Mucosa of stomach (tissue), 1 donor: Measurements from ENCODE around the gene CR1.
"Not testable (repeated sequence)": the region's sequence is repeated elsewhere in the genome, so short reads cannot be mapped to it uniquely, and the experiment has no call there.

Source experiments
- H3K27me3 ChIP-seq: one replicate; pipeline ENCODE4 v1.7.0; 2013; ENCODE audit warnings: mild to moderate bottlenecking, low read length; ENCODE audit not compliant: control insufficient read depth, insufficient read depth
- H3K36me3 ChIP-seq: one replicate; pipeline ENCODE4 v1.7.0; 2013; ENCODE audit warnings: low read length; ENCODE audit not compliant: control insufficient read depth, insufficient read depth
- H3K4me1 ChIP-seq: one replicate; pipeline ENCODE4 v1.7.0; 2013; ENCODE audit warnings: mild to moderate bottlenecking, low read length; ENCODE audit not compliant: control insufficient read depth, insufficient read depth
- H3K4me3 ChIP-seq: one replicate; pipeline ENCODE4 v1.7.0; 2013; ENCODE audit warnings: low read length
- H3K9ac ChIP-seq: one replicate; pipeline ENCODE4 v1.7.0; 2013; ENCODE audit warnings: mild to moderate bottlenecking, low read length, moderate library complexity
- H3K9me3 ChIP-seq: one replicate; pipeline ENCODE4 v1.7.0; 2013; ENCODE audit warnings: mild to moderate bottlenecking, low read length, moderate library complexity; ENCODE audit not compliant: control insufficient read depth
- donor health status: Pancreatic carcinoma.

The CR1 gene

DNA sequence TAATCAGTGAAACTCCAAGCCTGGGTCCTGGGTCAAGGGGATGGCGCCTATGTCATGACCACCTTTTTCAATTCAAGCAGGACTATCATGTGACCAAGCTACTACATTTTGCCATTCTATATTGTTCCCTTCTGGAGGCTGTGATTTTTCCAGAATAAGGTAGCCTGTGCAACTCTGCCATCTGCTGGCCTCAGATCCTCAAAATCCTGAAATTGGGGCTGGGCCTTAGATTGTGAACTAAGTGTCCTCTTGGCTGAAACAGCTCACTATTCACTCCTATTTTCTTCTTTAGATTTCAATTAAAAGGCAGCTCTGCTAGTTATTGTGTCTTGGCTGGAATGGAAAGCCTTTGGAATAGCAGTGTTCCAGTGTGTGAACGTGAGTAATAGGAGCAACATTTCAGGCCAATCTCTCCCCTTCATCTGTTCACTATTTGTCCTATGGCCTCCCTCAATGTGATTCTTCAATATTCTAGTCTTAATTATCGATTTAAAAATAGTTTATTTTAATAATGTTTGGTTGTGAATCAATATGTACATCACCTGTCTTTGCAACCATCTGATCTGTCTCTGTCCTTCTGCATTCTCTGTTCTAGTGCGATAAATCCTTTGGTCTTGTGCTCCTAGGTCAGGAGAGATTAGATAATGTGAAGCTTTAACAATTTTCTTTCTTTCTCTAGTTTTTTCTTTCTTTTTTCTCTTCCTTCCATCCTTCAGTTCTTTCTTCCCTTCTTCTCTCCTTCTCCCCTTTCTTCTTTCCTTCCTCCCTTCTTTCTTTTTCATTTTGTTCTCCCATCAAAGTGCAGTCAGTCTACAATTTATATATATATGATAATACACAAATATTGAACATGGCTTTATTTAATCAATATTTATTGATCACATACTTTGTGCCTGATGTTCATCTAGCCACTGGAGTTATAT lies 69.8 kb downstream of the CR1 start:
- Histone ChIP-seq H3K9ac (no peak overlapping the region), H3K27me3 (no peaks in the 10 kb centered on the region), H3K4me1 (no peaks in the 10 kb centered on the region), H3K9me3 (no peaks in the 10 kb centered on the region), H3K36me3 (no peaks in the 10 kb centered on the region), H3K4me3 (no peak overlapping the region)

DNA sequence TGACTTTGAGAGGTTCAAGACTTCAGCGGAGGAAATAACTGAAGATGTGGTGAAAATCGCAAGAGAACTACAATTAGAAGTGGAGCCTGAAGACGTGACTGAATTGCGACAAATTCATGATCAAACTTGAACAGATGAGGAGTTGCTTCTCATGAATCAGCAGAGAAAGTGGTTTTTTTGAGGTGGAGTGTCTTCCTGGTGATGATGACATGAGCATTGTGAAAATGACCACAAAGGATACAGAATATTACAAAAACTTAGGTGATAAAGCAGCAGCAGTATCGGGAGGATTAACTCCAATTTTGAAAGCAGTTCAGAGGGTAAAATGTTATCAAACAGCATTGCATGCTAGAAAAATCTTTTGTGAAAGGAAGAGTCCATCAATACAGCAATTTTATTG lies 76.0 kb downstream of the CR1 start:
- not testable (repeated sequence) for H3K9ac ChIP-seq, H3K36me3 ChIP-seq, H3K9me3 ChIP-seq, H3K4me1 ChIP-seq, H3K27me3 ChIP-seq, H3K4me3 ChIP-seq

DNA sequence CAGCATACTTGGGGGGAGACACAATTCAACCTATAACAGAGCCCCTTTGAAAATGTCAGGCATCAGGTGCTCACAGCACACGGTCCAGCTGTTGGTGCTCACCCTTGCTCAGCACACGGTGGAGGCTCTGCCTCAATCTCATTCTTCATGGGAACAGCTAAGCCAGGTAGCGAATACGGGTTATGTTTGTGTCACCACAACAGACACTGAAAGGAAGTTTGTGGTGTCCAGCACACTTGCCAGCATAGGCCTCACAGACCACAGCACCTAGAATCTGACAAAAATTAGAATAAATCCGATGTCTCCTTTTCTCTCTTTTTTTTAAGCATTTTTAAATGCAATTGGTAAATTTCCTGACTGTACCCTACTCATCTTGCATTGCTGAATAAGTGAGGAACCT lies 77.1 kb downstream of the CR1 start:
- not testable (repeated sequence) for H3K36me3 ChIP-seq, H3K27me3 ChIP-seq, H3K9ac ChIP-seq, H3K4me1 ChIP-seq, H3K4me3 ChIP-seq, H3K9me3 ChIP-seq

DNA sequence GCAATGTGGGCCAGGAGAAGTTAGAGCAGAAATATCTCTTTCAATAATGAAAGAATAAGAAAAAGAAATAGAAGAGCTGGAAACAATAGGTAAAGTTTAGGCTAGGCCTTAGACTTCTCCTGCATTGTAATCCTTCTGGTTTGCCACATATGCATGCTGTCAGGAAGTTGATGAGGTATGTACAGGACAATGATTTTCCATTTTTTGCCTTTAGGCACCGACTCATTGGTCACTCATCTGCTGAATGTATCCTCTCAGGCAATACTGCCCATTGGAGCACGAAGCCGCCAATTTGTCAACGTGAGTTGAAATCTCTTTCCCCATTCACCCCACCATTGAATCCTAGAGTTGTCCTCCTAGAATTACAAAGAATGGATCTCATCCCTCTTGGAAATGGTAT lies 79.4 kb downstream of the CR1 start:
- H3K9me3 ChIP-seq, H3K4me3 ChIP-seq, H3K27me3 ChIP-seq, H3K9ac ChIP-seq, H3K4me1 ChIP-seq, H3K36me3 ChIP-seq: not testable (repeated sequence)

DNA sequence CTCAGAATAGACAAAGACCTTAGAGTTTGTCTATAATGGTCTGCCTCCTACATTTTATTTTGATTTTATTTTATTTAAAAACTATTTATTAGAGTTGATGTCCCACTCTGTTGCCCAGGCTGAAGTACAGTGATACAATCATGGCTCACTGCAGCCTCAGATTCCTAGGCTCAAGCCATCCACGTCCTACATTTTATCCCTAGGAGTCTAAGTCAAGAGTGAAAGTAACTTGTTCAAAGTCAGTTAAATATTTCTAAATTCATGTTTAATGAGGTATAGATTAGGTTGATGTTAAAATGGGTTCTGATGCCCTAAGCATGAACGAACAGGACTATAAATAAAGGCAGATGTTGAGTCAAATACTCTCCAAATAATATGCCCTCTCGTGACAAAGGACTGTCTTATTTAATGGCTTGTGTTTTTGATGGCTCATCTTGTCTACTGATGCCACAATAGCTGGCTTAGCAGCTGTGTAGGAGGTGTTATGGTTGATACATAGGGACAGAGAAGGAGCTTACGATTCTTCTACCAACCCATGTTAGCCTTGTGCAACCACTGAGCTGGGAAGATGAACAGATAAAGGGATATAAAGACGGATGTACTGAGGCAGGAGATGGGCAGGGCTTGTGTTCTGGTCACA lies 83.0 kb downstream of the CR1 start:
- Histone ChIP-seq H3K36me3 (no peaks in the 10 kb centered on the region), H3K9ac (no peak overlapping the region), H3K9me3 (no peaks in the 10 kb centered on the region), H3K27me3 (no peaks in the 10 kb centered on the region), H3K4me1 (no peaks in the 10 kb centered on the region), H3K4me3 (no peak overlapping the region)

DNA sequence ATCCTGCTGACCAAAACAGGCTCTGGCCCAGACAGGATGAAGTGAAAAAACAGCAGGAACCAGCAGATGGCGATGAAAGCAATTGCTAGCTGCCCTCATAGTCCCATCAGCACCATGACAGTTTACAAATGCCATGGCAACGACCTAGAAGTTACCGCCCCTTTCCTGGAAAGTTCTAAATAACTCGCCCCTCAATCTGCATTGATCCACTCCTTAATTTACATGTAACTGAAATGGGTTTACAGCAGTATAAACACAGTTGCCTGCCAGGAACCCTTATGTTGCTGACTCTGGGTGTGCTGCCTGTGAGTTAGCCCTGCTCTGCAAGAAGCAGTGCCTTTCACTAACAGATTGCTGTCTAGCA lies 83.5 kb downstream of the CR1 start:
- no peak overlapping the region for H3K9ac ChIP-seq
- no peaks in the 10 kb centered on the region for H3K27me3 ChIP-seq

DNA sequence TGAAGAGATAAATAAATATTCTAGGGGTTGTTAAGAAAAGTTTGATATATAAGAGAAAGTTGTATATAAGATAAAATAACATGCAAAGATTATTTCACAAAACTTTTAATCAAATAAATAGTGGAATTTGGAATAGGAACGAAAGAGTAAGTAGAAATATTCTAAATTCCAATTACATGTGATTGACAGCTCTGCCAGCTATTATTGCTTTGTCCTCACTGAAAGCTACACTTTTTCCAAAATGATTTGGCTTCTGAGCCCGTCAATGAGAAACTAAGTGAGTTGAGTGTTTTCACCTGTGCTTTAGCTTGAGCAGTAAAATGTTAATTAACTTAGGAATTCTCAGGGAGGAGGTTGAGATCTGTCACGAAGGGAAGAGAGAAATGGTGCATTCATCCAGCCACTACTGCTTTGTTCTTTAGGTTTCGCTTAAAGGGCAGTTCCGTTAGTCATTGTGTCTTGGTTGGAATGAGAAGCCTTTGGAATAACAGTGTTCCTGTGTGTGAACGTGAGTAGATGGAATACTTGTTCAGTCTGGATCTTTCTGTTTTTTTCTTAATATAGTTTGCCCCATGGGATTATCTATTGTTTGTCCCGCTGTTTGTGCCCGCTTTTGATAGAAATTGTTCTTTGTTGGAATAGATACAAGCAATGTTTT lies 85.7 kb downstream of the CR1 start:
- H3K9ac ChIP-seq: no peak overlapping the region
- no peaks in the 10 kb centered on the region for H3K9me3 ChIP-seq

More for the DNA sequence above, 83.5 kb downstream of the CR1 start:
- Histone ChIP-seq H3K36me3 (no peaks in the 10 kb centered on the region), H3K4me1 (no peaks in the 10 kb centered on the region), H3K4me3 (no peak overlapping the region), H3K9me3 (no peaks in the 10 kb centered on the region)

DNA sequence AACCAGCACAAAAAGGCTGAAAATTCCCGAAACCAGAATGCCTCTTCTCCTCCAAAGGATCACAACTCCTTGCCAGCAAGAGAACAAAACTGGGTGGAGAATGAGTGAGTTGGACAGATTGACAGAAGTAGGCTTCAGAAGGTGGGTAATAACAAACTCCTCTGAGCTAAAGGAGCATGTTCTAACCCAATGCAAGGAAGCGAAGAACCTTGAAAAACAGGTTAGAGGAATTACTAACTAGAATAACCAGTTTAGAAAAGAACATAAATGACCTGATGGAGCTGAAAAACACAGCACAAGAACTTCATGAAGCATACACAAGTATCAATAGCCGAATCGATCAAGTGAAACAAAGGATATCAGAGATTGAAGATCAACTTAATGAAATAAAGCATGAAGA lies 93.5 kb downstream of the CR1 start:
- H3K9me3 ChIP-seq, H3K27me3 ChIP-seq, H3K36me3 ChIP-seq, H3K4me1 ChIP-seq, H3K9ac ChIP-seq, H3K4me3 ChIP-seq: not testable (repeated sequence)

More for the DNA sequence above, 85.7 kb downstream of the CR1 start:
- Histone ChIP-seq H3K4me1 (no peaks in the 10 kb centered on the region), H3K36me3 (no peaks in the 10 kb centered on the region), H3K27me3 (no peaks in the 10 kb centered on the region), H3K4me3 (no peak overlapping the region)

DNA sequence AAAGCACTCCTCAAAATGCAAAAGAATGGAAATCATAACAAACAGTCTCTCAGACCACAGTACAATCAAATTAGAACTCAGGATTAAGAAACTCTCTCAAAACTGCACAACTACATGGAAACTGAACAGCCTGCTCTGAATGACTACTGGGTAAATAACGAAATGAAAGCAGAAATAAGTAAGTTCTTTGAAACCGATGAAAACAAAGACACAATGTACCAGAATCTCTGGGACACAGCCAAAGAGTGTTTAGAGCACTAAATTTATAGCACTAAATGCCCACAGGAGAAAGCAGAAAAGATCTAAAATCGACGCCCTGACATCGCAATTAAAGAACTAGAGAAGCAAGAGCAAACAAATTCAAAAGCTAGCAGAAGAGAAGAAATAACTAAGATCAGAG lies 95.2 kb downstream of the CR1 start:
- H3K4me1 ChIP-seq, H3K4me3 ChIP-seq, H3K27me3 ChIP-seq, H3K36me3 ChIP-seq, H3K9me3 ChIP-seq, H3K9ac ChIP-seq: not testable (repeated sequence)

DNA sequence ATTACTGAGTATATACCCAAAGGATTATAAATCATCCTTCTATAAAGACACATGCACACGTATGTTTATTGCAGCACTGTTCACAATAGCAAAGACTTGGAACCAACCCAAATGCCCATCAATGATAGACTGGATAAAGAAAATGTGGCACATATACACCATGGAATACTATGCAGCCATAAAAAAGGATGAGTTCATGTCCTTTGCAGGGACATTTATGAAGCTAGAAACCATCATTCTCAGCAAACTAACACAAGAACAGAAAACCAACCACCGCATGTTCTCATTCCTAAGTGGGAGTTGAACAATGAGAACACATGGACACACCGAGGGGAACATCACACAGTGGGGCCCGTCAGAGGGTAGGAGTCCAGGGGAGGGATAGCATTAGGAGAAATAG lies 98.1 kb downstream of the CR1 start:
- not testable (repeated sequence) for H3K4me1 ChIP-seq, H3K9ac ChIP-seq, H3K9me3 ChIP-seq, H3K4me3 ChIP-seq, H3K36me3 ChIP-seq, H3K27me3 ChIP-seq

DNA sequence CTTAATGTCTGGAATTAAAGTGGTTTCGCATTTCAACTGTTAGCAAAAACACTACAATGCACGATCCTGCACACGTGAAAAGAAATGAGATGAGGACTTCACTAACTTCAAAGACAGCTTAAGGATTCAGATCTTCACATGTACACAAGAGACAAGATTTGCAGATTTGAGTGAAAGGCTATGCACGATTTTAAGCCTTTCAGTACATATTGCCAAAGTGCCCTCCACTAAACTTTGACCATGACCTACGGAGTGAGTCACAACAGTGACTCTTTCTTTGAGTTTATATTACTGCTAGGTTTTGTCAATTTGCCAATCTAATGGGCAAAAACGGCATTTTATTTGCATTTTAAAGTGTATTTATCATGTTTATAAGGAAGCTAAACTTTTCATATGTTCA lies 107.8 kb downstream of the CR1 start:
- peaks cover 4% of the 10 kb centered on the region for H3K27me3 ChIP-seq
- H3K4me3 ChIP-seq: no peak overlapping the region
- no peaks in the 10 kb centered on the region for H3K36me3 ChIP-seq
- no peak overlapping the region for H3K9ac ChIP-seq
- no peaks in the 10 kb centered on the region for H3K4me1 ChIP-seq
- no peaks in the 10 kb centered on the region for H3K9me3 ChIP-seq
